HPDE6-E6E7 (cell line): ENCODE data around the gene CLIC4.
"Not testable (repeated sequence)": the region's sequence is repeated elsewhere in the genome, so short reads cannot be mapped to it uniquely, and the experiment has no call there.

ENCODE experiments used
- DNase-seq: peaks from one replicate; pipeline ENCODE4 v3.0.0; 2011; ENCODE audit warnings: missing footprints; ENCODE audit errors: extremely low spot score

The CLIC4 gene

DNA sequence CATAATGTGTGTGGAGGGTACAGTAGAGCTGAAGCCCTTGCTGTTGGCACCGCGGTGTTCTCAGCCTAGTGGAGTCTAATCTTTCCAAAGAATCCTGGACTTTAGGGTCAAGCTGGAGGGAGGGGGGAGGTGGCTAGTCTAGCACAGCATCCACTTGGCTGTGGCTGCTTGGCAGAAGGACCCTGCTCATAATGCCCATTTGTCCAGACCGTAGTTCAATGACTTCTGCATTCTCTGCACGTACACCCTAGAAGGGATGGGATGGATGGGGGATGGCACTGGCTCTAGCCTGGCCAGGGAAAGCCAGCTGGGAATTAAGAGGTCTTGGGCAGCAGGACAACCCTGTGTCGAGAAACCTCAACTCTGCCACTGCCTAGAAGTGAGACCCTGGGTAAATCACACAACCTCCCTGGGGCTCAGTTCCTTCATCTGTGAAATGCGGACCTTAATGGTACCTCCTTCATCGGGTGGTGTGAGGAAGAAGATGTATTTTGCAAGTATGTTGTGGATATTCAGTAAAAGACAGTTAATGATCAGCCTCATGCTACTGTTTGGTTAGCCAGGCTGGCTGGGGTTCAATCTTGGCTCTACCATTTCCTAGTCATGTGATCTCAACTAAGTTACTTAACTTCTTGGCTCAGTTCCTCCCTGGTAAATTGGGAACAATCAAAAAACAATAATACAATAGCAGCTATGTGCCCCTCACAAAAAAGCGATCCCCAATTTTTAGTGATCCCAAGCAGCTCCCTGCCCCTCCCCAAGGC lies 27.2 kb upstream of the CLIC4 start:
- no peak for DNase-seq

DNA sequence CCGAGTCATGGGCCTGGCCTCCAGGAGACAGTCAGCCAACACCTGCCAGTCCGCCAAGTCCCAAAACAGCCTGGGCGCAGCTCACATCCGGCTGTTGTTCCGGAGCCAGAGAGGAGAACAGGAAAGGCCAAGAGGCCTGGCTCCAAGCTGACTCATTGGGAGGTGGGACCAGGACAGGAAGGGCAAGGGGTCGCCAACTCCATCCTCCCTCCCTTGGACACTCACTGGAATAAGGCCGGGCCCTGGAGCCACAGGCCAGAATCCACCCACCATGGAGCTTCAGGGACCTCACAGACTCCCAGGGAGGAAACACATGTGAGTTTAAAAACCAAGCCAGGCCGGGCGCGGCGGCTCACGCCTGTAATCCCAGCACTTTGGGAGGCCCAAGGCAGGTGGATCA lies 25.1 kb upstream of the CLIC4 start:
- DNase-seq = no peak

DNA sequence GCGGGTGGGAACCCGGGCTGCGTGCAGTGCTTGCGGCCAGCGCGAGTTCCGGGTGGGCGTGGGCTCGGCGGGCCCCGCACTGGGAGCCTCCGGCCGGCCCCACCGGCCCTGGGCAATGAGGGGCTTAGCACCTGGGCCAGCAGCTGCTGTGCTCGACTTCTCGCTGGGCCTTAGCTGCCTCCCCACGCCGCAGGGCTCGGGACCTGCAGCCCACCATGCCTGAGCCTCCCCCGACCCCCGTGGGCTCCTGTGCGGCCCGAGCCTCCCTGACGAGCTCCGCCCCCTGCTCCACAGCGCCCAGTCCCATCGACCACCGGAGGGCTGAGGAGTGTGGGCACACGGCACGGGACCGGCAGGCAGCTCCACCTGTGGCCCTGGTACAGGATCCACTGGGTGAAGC lies 23.7 kb upstream of the CLIC4 start:
- DNase-seq = no peak

DNA sequence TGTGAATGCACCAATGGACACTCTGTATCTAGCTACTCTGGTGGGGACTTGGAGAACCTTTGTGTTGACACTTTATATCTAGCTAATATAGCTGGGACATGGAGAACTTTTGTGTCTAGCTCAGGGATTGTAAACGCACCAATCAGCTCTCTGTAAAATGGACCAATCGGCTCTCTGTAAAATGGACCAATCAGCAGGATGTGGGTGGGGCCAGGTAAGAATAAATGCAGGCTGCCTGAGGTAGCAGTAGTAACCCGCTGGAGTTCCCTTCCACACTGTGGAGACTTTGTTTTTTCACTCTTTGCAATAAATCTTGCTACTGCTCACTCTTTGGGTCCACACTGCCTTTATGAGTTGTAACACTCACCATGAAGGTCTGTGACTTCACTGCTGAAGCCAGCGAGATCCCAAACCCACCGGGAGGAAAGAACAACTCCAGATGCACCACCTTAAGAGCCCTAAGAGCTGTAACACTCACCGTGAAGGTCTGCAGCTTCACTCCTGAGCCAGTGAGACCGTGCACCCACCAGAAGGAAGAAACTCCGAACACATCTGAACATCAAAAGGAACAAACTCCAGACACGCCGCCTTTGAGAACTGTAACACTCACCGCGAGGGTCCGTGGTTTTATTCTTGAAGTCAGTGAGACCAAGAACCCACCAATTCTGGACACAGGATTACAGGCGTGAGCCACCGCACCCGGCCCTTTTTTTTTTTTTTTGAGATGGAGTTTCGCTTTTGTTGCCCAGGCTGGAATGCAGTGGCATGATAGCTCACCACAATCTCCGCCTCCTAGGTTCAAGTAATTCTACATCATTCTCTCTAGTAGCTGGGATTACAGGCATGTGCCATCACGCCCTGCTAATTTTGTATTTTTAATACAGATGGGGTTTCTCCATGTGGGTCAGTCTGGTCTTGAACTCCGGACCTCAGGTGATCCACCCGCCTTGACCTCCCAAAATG lies 22.9 kb upstream of the CLIC4 start:
- not testable (repeated sequence) for DNase-seq

DNA sequence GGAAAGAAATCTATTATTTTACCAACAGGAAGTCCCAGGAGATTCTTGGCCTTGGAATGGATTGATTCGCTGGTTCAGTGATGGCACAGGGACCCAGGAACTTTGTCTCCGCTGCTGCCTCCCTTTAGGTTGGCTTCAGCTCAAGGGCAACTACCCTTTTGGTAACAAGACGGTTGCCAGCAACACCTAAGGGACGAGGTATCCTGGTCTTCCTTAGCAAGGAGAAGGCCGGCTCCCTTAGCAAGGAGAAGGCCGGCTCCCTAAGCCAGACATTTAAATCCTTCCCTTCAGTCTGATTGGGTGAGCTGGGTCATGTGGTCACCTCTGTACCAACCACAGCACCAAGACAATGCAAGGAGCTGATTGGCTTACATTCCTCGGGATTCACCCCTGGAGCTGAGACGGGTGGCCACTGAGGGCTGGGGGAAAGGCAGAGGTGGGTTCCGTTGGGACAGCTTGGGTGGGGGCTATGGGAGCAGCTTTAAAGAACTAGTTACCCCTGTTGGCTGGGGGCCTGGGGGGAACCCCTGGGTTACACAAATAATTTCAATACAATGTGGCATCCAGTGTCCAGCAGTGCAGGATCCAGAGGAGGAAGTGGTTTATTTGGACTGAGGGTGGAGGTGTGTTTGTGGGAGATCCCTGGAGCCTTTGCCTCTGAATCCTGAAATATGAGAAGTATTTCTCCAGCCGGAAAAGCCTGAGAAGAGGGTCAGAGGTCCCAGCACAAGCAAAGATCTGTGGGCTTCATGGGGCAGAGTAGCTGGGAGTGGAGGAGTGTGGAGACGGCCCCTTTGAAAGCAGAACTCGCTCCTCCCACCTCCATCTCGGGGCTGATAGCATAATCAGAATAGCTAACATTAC lies 20.7 kb upstream of the CLIC4 start:
- no peak for DNase-seq

DNA sequence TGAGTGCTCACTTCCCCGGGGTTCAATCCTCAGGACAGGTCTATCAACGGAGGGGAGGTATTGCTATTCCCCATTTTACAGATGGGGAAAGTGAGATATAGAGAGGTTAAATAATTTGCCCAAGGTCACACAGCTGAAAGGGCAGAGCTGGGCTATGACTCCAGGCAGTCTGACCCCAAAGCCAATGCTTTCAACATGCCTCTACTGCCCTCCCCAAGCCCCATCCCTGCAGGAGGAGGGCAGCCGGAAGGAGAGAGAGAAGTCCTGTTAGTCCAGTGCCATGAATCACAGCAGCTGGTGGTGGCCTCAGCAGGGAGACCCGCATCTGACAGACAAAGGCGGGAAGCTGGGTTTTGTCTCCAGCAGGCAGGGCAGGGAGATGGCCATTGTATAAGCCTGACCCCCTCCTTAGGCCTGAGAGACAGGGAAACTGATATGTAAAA lies 20.0 kb upstream of the CLIC4 start:
- no peak for DNase-seq

DNA sequence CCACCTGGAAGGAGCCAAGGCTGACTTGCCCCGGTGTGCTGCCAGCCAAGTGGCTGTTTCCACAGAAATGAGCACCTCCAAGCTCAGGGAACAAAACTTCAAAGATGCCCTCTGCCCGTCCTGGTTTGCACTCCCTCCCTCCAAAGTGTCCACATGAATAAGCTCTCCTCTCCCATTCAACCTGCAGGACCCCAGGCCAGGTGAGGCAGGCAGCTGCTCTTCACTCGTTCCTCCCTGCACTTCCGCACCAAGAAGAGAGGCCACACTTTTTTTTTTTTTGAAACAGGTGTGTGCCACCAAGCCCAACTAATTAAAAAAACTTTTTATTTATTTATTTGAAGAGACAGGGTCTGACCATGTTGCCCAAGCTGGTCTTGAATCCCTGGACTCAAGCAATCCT lies 18.5 kb upstream of the CLIC4 start:
- DNase-seq = no peak

DNA sequence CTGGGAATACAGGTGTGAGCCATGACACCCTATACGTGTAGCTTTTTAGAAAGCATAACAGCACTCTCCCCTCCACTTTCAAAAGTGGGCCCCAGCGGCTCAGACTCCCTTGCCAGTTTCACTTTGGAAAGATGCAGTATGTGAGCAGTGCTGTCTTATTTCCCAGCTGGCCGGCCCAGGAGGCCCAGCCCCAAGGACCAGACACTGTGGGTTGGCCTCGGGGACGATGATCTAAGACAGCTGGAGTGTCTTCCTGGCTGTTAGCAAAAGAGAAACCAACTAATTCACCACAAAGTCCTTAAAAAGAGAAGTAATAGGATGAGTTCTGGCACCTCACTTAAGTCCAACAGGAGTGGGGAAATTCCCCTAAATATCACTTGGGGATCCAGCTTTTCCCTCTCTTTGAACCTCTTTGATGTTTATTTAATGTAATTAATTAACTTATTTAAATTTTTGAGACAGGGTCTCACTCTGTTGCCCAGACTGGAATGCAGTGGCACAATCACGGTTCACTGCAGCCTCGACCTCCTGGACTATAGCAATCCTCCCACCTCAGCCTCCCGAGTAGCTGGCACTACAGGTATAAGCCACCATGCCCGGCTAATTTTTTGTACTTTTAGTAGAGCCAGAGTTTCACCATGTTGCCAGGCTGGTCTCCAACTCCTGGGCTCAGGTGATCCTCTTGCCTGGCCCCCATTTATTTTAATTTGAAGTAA lies 17.6 kb upstream of the CLIC4 start:
- no peak for DNase-seq

DNA sequence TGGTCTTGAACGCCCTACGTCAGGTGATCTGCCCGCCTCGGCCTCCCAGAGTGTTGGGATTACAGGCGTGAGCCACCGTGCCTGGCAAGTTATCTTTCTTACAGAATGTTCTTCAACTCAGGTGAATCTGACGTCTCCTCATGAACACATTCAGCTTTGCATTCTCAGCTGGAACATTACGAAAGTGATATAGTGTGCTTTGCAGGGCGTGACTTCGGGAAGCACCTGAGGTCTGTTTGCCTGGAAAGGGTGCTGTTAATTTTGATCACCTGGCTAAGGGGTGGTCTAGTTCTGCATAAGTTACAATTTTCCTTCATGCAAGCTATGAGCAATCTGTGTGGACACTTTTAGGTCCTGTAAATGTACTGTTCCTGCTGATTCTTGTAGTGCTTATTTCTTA lies 16.3 kb upstream of the CLIC4 start:
- no peak for DNase-seq

DNA sequence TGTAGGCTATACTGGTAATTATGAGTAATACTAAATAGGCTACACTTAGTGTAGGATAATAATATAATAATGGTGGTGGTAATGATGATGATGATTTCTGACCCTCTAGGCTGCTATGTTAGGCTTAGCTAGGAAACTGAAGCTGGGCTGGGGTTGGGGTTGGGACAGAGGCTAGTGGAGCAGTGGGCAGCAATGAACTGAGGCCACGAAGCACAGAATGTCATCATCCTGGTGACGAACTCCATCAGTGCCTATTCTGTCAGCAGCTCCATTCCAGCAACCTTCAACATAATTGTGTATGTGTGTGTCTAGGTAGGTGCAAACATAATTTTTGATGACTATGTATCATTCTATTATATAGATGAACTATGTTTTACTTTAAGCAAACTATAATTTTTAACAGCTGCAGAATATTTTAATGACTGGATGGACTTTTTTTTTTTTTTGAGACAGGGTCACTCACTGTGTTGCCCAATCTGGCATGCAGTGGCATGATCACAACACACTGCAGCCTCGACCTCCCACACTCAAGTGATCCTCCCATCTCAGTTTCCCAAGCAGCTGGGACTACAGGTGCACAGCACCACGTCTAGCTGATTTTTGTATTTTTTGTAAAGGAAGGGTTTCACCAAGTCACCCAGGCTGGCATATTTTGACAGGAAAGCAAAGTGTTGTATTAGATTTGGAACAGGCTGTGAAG lies 12.9 kb upstream of the CLIC4 start:
- DNase-seq = no peak

DNA sequence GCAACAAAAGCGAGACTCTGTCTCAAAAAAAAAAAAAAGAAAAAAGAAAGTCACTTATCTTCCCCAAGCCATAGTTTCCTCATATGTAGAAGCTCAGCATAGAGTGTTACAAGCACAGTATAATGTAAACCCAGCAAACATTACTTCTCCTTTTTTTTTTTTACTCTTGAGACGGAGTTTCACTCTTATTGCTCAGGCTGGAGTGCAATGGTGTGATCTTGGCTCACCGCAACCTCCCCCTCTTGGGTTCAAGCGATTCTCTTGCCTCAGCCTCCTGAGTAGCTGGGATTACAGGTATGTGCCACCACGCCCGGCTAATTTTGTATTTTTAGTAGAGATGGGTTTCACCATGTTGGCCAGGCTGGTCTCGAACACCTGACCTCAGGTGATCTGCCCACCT lies 11.9 kb upstream of the CLIC4 start:
- not testable (repeated sequence) for DNase-seq

DNA sequence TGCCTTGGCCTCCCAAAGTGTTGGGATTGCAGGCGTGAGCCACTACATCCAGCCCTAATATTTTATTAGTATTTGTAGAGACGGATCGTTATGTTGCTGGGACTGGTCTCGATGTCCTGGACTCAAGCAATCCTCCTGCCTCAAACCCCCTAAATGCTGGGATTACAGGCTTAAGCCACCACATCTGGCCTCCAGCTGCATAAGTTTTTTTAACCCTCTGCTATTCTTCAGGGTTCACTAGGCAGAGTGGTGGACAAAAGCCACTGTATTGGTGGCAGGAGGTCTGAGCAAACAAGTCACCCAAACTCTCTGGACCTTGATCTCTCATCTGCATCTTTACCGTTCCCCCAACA lies 10.1 kb upstream of the CLIC4 start:
- no peak for DNase-seq

DNA sequence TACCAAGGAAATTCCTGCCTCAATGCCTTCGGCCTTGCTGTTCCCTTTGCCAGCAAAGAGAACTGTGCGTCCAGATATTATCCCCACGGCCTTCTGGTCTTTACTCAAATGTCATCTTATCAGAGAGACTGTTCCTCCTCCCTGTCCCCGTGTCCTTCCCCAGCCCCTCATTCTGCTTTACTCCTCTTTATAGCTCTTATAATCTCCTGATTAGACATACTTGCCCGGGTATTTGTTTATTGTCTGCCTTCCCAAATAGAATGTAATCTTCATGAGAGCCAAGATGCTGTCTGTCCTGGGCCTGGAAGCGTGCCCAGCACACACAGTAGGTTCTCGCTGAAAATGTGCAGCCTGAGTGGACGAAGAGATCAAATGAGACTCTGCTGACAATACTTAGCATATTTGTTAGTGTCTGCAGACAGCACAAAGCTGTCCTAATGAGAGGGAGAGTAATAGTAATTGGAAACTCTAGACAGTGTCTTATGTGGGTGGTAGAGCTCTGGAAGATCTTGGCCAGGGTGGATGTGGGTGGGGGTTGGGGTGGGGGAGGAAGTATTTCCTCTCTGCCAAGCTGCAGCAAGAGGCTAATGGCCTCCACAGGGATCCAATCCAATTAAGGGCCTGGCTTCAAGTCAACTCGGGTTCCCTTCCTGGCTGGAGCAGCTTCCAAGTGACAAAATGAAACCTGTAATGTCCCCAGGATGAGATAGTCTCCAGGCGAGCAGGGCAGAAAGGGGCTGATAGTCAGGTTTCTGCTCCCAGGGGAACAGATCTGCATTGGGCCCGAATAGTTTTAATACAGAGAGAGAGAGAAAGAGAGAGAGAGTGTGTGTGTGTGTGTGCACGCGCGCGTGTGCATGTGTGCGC lies 9.5 kb upstream of the CLIC4 start:
- DNase-seq = no peak

DNA sequence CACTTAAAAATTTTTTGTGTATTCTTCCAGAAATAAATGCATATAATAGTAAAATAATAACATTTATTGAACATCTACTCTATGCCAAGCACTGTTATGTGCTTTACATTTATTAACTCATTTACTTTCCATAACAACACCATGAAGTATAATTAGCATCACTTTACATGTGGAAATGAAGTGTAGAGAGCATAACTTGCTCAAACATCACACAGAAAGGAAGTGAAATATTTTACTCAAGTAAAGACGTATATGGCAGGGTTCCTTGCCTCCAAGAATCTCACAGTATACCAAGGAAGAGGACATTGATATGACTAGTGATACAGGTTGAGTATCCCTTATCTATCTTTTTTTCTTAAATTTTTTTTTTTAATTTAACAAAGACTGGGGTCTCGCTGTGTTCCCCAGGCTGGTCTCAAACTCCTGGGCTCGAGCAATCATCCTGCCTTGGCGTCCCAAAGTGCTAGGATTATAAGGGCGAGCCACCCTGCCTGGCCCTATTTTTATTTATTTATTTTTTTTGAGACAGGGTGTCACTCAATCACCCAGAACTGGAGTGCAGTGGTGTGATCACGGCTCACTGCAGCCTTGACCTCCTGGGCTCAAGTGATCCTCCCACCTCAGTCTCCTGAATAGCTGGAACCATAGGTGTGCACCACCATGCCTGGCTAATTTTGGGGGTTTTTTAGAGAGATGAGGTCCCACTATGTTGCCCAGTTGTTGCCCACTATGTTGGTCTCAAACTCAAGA lies 7.7 kb upstream of the CLIC4 start:
- DNase-seq = no peak

DNA sequence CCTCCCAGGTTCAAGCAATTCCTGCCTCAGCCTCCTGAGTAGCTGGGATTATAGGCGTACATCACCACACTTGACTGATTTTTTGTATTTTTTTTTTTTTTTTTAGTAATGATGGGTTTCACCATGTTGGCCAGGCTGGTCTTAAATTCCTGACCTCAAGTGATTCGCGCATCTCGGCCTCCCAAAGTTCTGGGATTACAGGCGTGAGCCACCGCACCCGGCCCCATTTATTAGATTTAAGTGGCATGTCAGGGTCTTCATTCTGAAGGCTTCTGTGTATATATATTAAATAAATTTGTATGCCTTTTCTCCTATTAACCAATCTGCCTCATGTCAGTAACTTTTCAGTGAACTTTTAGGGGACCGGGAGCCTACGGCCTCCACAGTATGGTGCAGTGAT lies 6.0 kb upstream of the CLIC4 start:
- DNase-seq = no peak

DNA sequence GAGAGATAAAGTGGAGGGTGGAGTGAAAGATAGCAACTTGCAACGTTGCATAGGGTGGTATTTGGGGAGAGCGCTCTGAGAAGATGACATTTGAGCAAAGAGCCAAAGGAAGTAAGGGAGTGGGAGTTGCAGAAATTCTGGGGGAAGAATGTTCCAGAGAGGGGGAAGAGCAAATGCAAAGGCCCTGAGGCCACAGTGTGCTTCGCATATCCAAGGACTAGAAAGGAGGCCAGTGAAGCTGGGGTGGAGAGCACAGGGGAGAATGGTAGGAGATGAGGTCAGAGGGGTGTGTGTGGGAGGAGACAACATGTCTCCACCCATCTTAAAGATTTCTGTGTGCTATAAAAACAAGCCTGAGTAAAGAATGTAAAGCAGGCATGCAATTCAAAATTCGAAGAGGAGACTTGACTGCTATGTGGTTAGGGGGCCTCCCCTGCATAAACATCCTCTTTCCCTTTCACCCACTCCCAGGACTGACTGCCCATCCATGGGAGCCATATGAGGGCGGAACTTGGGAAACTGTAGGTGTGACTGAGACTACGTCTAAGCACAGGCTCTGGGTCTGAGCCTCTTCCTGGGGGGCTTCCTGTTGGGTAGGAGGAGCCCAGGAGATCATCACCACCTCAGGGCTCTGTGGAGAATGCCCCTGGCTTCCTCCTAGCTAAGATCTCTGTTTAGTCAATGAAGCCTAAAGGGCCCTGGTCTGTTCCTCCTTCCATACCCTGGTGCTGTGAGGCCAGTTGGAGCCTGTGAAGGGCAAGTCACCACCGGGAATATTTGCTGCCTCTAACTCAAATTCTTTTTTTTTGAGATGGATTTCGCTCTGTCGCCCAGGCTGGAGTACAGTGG lies 2.9 kb upstream of the CLIC4 start:
- DNase-seq = no peak

DNA sequence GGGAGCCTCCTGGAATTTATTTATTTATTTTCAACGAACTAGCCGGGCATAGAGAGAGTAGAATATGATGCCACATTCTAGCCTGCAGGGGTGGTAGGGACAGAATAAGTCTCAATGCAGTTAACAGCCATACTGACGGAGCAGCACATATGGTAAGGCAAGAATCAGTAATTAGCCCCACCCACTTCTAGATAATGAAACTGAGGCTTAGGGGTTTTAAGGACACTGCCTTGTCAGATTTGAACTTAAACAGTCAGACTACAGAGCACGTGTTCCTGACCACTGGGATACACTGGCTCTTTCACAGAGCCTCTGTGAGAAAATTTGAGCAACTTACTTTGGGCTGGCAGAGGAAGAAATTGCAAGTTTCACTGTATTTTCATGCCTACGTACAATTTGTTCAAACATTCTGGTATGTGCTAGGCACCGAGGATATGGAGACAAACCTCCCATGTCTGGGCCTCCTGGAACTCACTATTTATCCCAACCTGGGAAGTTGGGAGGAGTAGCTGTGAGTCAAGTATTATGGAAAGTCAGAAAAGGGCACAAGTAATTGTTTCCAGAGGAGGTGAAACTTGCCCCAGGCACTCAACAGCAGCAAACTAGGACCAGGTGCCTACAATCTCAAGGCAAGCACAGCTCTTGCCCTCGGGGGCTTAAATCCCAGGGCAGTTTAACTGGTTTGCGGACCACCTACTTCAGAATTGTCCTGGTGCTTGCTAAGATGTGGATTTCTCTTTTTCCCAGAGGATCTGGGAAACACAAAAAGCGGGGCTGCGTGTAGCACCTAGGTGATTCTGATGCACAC lies 1.6 kb upstream of the CLIC4 start:
- DNase-seq = no peak
